Measurements from ENCODE around the gene NEK5.

NEK5 gene

GRCh38 chr13:52010890-52011631 lies 117.8 kb downstream of the NEK5 start, which contains the start of gene ATP7B:
ATP7B (minus strand) TSS chr13:52011450; CDS start chr13:52011337, 113 bp downstream.
- no peaks in the 10 kb centered on the region for H3K27me3 ChIP-seq (ENCODE audit: low read length)
- no peaks in the 10 kb centered on the region for H3K9me2 ChIP-seq (replicated peaks; ENCODE audit: insufficient read depth, low read length)
- H2AFZ ChIP-seq (ENCODE audit: low read depth, low read length, severe bottlenecking) = peak within 1 kb of the TSS; percentile 96
- no peaks in the 10 kb centered on the region for H3K36me3 ChIP-seq (ENCODE audit: low read length)
- peak within 1 kb of the TSS; percentile 99 for H3K4me2 ChIP-seq (ENCODE audit: low read depth, low read length, poor library complexity, severe bottlenecking)
- peaks cover 37% of the 10 kb centered on the region for H3K79me2 ChIP-seq (ENCODE audit: insufficient read depth, low read length)
- no peaks in the 10 kb centered on the region for H3F3A ChIP-seq (ENCODE audit: insufficient read depth)
- H4K20me1 ChIP-seq (ENCODE audit: low read depth, low read length) = no peaks in the 10 kb centered on the region
- no peak within 1 kb of the TSS for H3K27ac ChIP-seq (ENCODE audit: low read depth, low read length)
- peak within 1 kb of the TSS; percentile 100 for H3K4me3 ChIP-seq (ENCODE audit: insufficient read depth, low read length, poor library complexity, severe bottlenecking)
- no peak for TF ChIP-seq CTCF (IDR thresholded peaks at IDR 0.05; ENCODE audit: insufficient read depth, low read length, poor library complexity, severe bottlenecking)
- TF ChIP-seq EZH2phosphoT487 (conservative IDR thresholded peaks at IDR 0.05; ENCODE audit: low read length) = no peak
- H3K9me3 ChIP-seq (ENCODE audit: insufficient read depth, low read length) = no peaks in the 10 kb centered on the region
- peak within 1 kb of the TSS; percentile 87 for H3K9ac ChIP-seq (ENCODE audit: low read length)

- Histone ChIP-seq H4K20me1 (ENCODE audit: low read depth, low read length) (no peaks in the 10 kb centered on the region), H3K27ac (ENCODE audit: low read depth, low read length) (no peak overlapping the region), H3K79me2 (ENCODE audit: insufficient read depth, low read length) (peaks cover 26% of the 10 kb centered on the region), H3K4me3 (ENCODE audit: insufficient read depth, low read length, poor library complexity, severe bottlenecking) (no peak overlapping the region), H3K36me3 (ENCODE audit: low read length) (no peaks in the 10 kb centered on the region), H3K9me2 (replicated peaks; ENCODE audit: insufficient read depth, low read length) (no peaks in the 10 kb centered on the region), H3K9me3 (ENCODE audit: insufficient read depth, low read length) (no peaks in the 10 kb centered on the region), H3K4me2 (ENCODE audit: low read depth, low read length, poor library complexity, severe bottlenecking) (no peak overlapping the region), H2AFZ (ENCODE audit: low read depth, low read length, severe bottlenecking) (no peak overlapping the region), H3K9ac (ENCODE audit: low read length) (no peak overlapping the region), H3F3A (ENCODE audit: insufficient read depth) (no peaks in the 10 kb centered on the region), H3K27me3 (ENCODE audit: low read length) (no peaks in the 10 kb centered on the region)
- TF ChIP-seq CTCF (IDR thresholded peaks at IDR 0.05; ENCODE audit: insufficient read depth, low read length, poor library complexity, severe bottlenecking) (no peak), EZH2phosphoT487 (conservative IDR thresholded peaks at IDR 0.05; ENCODE audit: low read length) (no peak)
Observed at GRCh38 chr13:52009946-52010345, 118.9 kb downstream of the NEK5 start.

GRCh38 chr13:52006523-52007245 lies 122.2 kb downstream of the NEK5 start:
- Histone ChIP-seq H3K27ac (ENCODE audit: low read depth, low read length) (no peak overlapping the region), H3K79me2 (ENCODE audit: insufficient read depth, low read length) (no peaks in the 10 kb centered on the region), H3K4me2 (ENCODE audit: low read depth, low read length, poor library complexity, severe bottlenecking) (no peak overlapping the region), H2AFZ (ENCODE audit: low read depth, low read length, severe bottlenecking) (no peak overlapping the region), H3K9ac (ENCODE audit: low read length) (no peak overlapping the region), H3K27me3 (ENCODE audit: low read length) (no peaks in the 10 kb centered on the region), H3K4me3 (ENCODE audit: insufficient read depth, low read length, poor library complexity, severe bottlenecking) (no peak overlapping the region), H4K20me1 (ENCODE audit: low read depth, low read length) (no peaks in the 10 kb centered on the region), H3K36me3 (ENCODE audit: low read length) (no peaks in the 10 kb centered on the region), H3F3A (ENCODE audit: insufficient read depth) (no peaks in the 10 kb centered on the region), H3K9me3 (ENCODE audit: insufficient read depth, low read length) (no peaks in the 10 kb centered on the region), H3K9me2 (replicated peaks; ENCODE audit: insufficient read depth, low read length) (no peaks in the 10 kb centered on the region)
- TF ChIP-seq EZH2phosphoT487 (conservative IDR thresholded peaks at IDR 0.05; ENCODE audit: low read length) (no peak), CTCF (IDR thresholded peaks at IDR 0.05; ENCODE audit: insufficient read depth, low read length, poor library complexity, severe bottlenecking) (no peak)
